Measurements from ENCODE around the gene DOK7.

DNA sequence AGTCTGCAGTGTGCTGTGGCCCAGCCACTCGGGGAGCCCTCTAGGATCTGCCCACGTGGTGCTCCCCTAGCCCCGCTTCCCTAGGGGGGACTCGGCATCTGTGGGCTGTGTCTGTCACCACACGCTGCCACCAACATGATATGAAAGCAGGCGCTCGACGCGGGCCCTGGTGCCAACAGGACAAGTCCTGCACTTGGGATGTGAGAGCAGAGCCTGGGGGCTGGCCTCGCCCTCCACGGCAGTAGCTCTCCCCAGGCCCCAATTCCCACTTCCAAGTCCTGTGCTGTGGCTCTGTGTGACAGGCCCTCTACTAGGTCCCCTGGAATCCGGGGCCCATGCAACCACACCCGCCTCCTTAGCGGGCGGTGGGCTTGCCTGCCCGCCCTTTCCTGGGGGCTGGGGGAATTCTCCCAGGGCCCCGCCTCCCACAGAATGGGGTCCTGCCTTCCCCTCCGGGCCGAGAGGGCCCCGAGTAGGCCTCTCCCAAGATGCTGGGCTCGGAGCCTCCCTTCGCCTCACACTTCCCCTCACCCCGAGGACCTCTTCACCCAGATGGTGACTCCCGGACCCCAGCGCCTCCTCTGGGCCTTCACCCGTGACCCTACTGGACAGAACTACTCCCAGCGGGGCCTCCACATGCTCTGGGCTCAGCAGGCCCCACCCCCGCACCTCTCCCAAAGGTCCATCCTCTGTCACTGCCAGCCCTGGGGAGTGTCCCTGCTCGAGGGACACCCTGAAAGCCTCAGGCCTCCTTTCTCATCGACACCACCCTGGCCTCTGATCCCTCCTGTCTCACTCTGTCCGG, 57.9 kb downstream of the DOK7 start:
- TF ChIP-seq RAD21 (IDR thresholded peaks at IDR 0.05; ENCODE audit: low read length) (no peak), POLR2A (IDR thresholded peaks at IDR 0.05; ENCODE audit: low read depth, low read length) (no peak), BHLHE40 (IDR thresholded peaks at IDR 0.05; ENCODE audit: low read depth, low read length) (no peak), SMC3 (IDR thresholded peaks at IDR 0.05; ENCODE audit: low read depth, low read length) (no peak), MAFK (IDR thresholded peaks at IDR 0.05; ENCODE audit: low read depth, low read length) (no peak), CHD1 (IDR thresholded peaks at IDR 0.05; ENCODE audit: low read depth, low read length) (no peak)
- TF ChIP-seq, protein P1, sequence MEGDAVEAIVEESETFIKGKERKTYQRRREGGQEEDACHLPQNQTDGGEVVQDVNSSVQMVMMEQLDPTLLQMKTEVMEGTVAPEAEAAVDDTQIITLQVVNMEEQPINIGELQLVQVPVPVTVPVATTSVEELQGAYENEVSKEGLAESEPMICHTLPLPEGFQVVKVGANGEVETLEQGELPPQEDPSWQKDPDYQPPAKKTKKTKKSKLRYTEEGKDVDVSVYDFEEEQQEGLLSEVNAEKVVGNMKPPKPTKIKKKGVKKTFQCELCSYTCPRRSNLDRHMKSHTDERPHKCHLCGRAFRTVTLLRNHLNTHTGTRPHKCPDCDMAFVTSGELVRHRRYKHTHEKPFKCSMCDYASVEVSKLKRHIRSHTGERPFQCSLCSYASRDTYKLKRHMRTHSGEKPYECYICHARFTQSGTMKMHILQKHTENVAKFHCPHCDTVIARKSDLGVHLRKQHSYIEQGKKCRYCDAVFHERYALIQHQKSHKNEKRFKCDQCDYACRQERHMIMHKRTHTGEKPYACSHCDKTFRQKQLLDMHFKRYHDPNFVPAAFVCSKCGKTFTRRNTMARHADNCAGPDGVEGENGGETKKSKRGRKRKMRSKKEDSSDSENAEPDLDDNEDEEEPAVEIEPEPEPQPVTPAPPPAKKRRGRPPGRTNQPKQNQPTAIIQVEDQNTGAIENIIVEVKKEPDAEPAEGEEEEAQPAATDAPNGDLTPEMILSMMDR (conservative IDR thresholded peaks at IDR 0.05; ENCODE audit: low read depth, low read length), result no peak
